GM12892 (cell line): Measurements from ENCODE around the gene KLF3.

Source experiments
- POLR2A ChIP-seq: IDR thresholded peaks from 2 replicates; pipeline ENCODE4 v1.6.1; 2011; ENCODE audit warnings: low read depth, low read length, control low read depth
- POLR2AphosphoS5 ChIP-seq: IDR thresholded peaks from 2 replicates; pipeline ENCODE4 v1.6.1; 2011; ENCODE audit warnings: low read depth, low read length, control low read depth
- TAF1 ChIP-seq: IDR thresholded peaks from 2 replicates; pipeline ENCODE4 v1.6.1; 2011; ENCODE audit warnings: low read depth, mild to moderate bottlenecking, control low read depth, low read length, borderline replicate concordance

GRCh38 chr4:38723114-38723513 is 59.1 kb downstream of the KLF3 start:
- TF ChIP-seq POLR2A = no peak
- no peak for TF ChIP-seq POLR2AphosphoS5
- TF ChIP-seq TAF1 = no peak
